SK-N-SH (cell line): Measurements from ENCODE around the gene RD3L. TPM values are rescaled to one million over a fixed set of nuclear protein-coding genes. Genes with fewer than 3 reads are reported as not detected.

ENCODE experiments used
- CTCF ChIA-PET: fragments of 300-600, 350-600 bp; formaldehyde crosslinking; extraction: SDS; loops from one replicate; lab custom pipeline; 2021; lab: Yijun Ruan, JAX
- POLR2A ChIA-PET: fragments of 350-600 bp; sonication (Branson Sonifier 250); formaldehyde crosslinking; extraction: SDS; loops from one replicate; lab custom pipeline; 2020; ENCODE audit warnings: antibody characterized with exemption, inconsistent platforms; lab: Yijun Ruan, JAX
- DNase-seq: peaks from one replicate; pipeline ENCODE4 v3.0.0; 2012
- H2AFZ ChIP-seq: fragments of 200-600 bp; sonication (generic); 2 replicates; pipeline ENCODE4 v1.8.1; 2016; ENCODE audit warnings: antibody characterized with exemption, mild to moderate bottlenecking, low read depth
- H3F3A ChIP-seq: fragments of 200-600 bp; sonication (generic); replicated peaks from 2 replicates; pipeline ENCODE3; 2016; ENCODE audit warnings: antibody characterized with exemption, mild to moderate bottlenecking; ENCODE audit not compliant: insufficient read depth
- H3K27ac ChIP-seq, 2 experiments: fragments of 200-500 bp in 1 of 2; fragments of 200-600 bp in 1 of 2; sonication (Bioruptor generic) in 1 of 2; sonication (generic), shearing (Covaris generic) in 1 of 2; 2 replicates each; pipeline versions ENCODE4 v1.5.1 to v1.6.1; 2014 to 2016; ENCODE audit warnings: low read depth in 2 of 2, inconsistent platforms in 1 of 2, low read length in 1 of 2, mild to moderate bottlenecking in 1 of 2, mixed read lengths in 1 of 2
- H3K27me3 ChIP-seq: fragments of 200-600 bp; sonication (generic), shearing (Covaris generic); 2 replicates; pipeline ENCODE4 v1.6.1; 2016; ENCODE audit warnings: mixed run types; ENCODE audit not compliant: insufficient read depth
- H3K36me3 ChIP-seq, 2 experiments: fragments of 200-500 bp in 1 of 2; fragments of 200-600 bp in 1 of 2; sonication (Bioruptor generic) in 1 of 2; sonication (generic) in 1 of 2; replicated peaks in 1 of 2; 2 replicates each; pipeline versions ENCODE3 to v1.5.1; 2014 to 2016; ENCODE audit warnings: low read length in 1 of 2, mild to moderate bottlenecking in 1 of 2; ENCODE audit not compliant: insufficient read depth in 2 of 2, control insufficient read depth in 1 of 2
- H3K4me1 ChIP-seq, 2 experiments: fragments of 200-500 bp in 1 of 2; fragments of 200-600 bp in 1 of 2; sonication (Bioruptor generic) in 1 of 2; sonication (generic), shearing (Covaris generic) in 1 of 2; 2 replicates each; pipeline versions ENCODE4 v1.5.1 to v1.6.1; 2014 to 2016; ENCODE audit warnings: low read depth in 1 of 2, low read length in 1 of 2, mixed run types in 1 of 2; ENCODE audit not compliant: insufficient read depth in 2 of 2, control insufficient read depth in 1 of 2
- H3K4me2 ChIP-seq: fragments of 200-600 bp; sonication (generic), shearing (Covaris generic); 2 replicates; pipeline ENCODE4 v1.6.1; 2017; ENCODE audit warnings: mixed run types
- H3K4me3 ChIP-seq, 2 experiments: fragments of 200-500 bp in 1 of 2; fragments of 200-600 bp in 1 of 2; sonication (Bioruptor generic) in 1 of 2; sonication (generic), shearing (Covaris generic) in 1 of 2; 2 replicates each; pipeline versions ENCODE4 v1.5.1 to v1.8.1; 2014 to 2016; ENCODE audit warnings: low read depth in 2 of 2, inconsistent platforms in 1 of 2, low read length in 1 of 2, mild to moderate bottlenecking in 1 of 2, mixed read lengths in 1 of 2, moderate library complexity in 1 of 2
- H3K79me2 ChIP-seq: fragments of 200-600 bp; sonication (generic); 2 replicates; pipeline ENCODE4 v1.8.1; 2017; ENCODE audit warnings: mild to moderate bottlenecking; ENCODE audit not compliant: insufficient read depth
- H3K9ac ChIP-seq: fragments of 200-600 bp; sonication (generic); 2 replicates; pipeline ENCODE4 v1.6.1; 2017; ENCODE audit warnings: mixed run types
- H3K9me2 ChIP-seq: fragments of 200-600 bp; sonication (generic); 2 replicates; pipeline ENCODE4 v1.6.1; 2017; ENCODE audit warnings: mixed run types
- H3K9me3 ChIP-seq: fragments of 200-600 bp; sonication (generic); 2 replicates; pipeline ENCODE4 v1.6.1; 2017; ENCODE audit warnings: mixed run types, mild to moderate bottlenecking, moderate library complexity
- H4K20me1 ChIP-seq: fragments of 200-600 bp; sonication (generic); 2 replicates; pipeline ENCODE4 v1.6.1; 2017; ENCODE audit warnings: mild to moderate bottlenecking, mixed run types; ENCODE audit not compliant: insufficient read depth
- CHD2 ChIP-seq: fragments of 150-350 bp; IDR thresholded peaks from 2 replicates; pipeline ENCODE4 v1.6.1; 2018; ENCODE audit warnings: low read length; ENCODE audit not compliant: partially characterized antibody
- ELF1 ChIP-seq: IDR thresholded peaks from 2 replicates; pipeline ENCODE4 v1.4.0; 2012
- EZH2phosphoT487 ChIP-seq: fragments of 200-600 bp; sonication (generic); IDR thresholded peaks from 2 replicates; pipeline ENCODE4 v1.6.1; 2017; ENCODE audit warnings: low read depth, mixed run types, mild to moderate bottlenecking, antibody characterized with exemption, moderate library complexity, borderline replicate concordance
- FOXJ3 ChIP-seq: sonication (generic); formaldehyde crosslinking; IDR thresholded peaks from 2 replicates; pipeline ENCODE4 v1.5.1; 2020; ENCODE audit warnings: mild to moderate bottlenecking, missing genetic modification reagents
- FOXM1 ChIP-seq: IDR thresholded peaks from 2 replicates; pipeline ENCODE4 v1.4.0; 2012; ENCODE audit warnings: low read depth, mild to moderate bottlenecking
- GABPA ChIP-seq: IDR thresholded peaks from 2 replicates; pipeline ENCODE4 v1.4.0; 2012; ENCODE audit warnings: low read depth, mild to moderate bottlenecking
- GATA2 ChIP-seq: sonication (generic); formaldehyde crosslinking; IDR thresholded peaks from 2 replicates; pipeline ENCODE4 v1.5.0; 2020; ENCODE audit warnings: mild to moderate bottlenecking, missing genetic modification reagents
- IRF3 ChIP-seq: fragments of 150-350 bp; IDR thresholded peaks from 2 replicates; pipeline ENCODE4 v1.6.1; 2016; ENCODE audit warnings: mild to moderate bottlenecking, low read depth, low read length
- JUND ChIP-seq: IDR thresholded peaks from 2 replicates; pipeline ENCODE4 v1.4.0; 2012
- MXI1 ChIP-seq: IDR thresholded peaks from 2 replicates; pipeline ENCODE4 v1.6.1; 2012; ENCODE audit warnings: mild to moderate bottlenecking, low read depth, low read length, improper control_type of control experiment
- NRF1 ChIP-seq: IDR thresholded peaks from 2 replicates; pipeline ENCODE4 v1.6.1; 2012; ENCODE audit warnings: low read depth, mild to moderate bottlenecking, low read length
- POLR2AphosphoS5 ChIP-seq: IDR thresholded peaks from 2 replicates; pipeline ENCODE4 v1.6.1; 2012; ENCODE audit warnings: low read depth, low read length
- RAD21 ChIP-seq: IDR thresholded peaks from 2 replicates; pipeline ENCODE4 v1.6.1; 2012; ENCODE audit warnings: mild to moderate bottlenecking, low read length
- RCOR1 ChIP-seq: fragments of 150-350 bp; IDR thresholded peaks from 2 replicates; pipeline ENCODE4 v1.6.1; 2017; ENCODE audit warnings: antibody characterized with exemption, low read length
- RXRA ChIP-seq: IDR thresholded peaks from 2 replicates; pipeline ENCODE4 v1.4.0; 2012; ENCODE audit warnings: low read depth, mild to moderate bottlenecking, borderline replicate concordance
- SIN3A ChIP-seq: IDR thresholded peaks from 2 replicates; pipeline ENCODE4 v1.6.1; 2012; ENCODE audit warnings: low read depth, mild to moderate bottlenecking, low read length, moderate library complexity, borderline replicate concordance
- TCF12 ChIP-seq: IDR thresholded peaks from 2 replicates; pipeline ENCODE4 v1.4.0; 2012
- TEAD4 ChIP-seq: IDR thresholded peaks from 2 replicates; pipeline ENCODE4 v1.4.0; 2012; ENCODE audit warnings: mild to moderate bottlenecking, borderline replicate concordance; ENCODE audit not compliant: insufficient read depth
- YY1 ChIP-seq: IDR thresholded peaks from 2 replicates; pipeline ENCODE4 v1.4.0; 2012; ENCODE audit warnings: low read depth, mild to moderate bottlenecking
- WGBS: methylation state at CpG from one replicate; pipeline ENCODE4 v1.1.6; 2017; ENCODE audit warnings: low lambda C conversion rate; 5-methylcytosine and 5-hydroxymethylcytosine counted together
- polyA plus RNA-seq, 3 experiments: library from polyadenylated mRNA; depleted of rRNA; stranded (reverse); fragments of >200 nt; gene quantifications; 2 replicates each; pipeline ENCODE4 v1.2.3, GENCODE V29; 2012
- TF ChIP-seq, protein P1 (sequence below): IDR thresholded peaks from 2 replicates; pipeline ENCODE4 v1.4.0; 2012; ENCODE audit warnings: low read depth, borderline replicate concordance

The RD3L gene
- polyA plus RNA-seq, 1 of the 3 experiments (the other 2 are of a cell fraction) = not detected

GRCh38 chr14:103894034-103894722, 48.2 kb downstream of the RD3L start:
- H3K4me3 ChIP-seq = no peak overlapping the region
- H4K20me1 ChIP-seq = no peaks in the 10 kb centered on the region
- TF ChIP-seq NRF1 (no peak), FOXM1 (no peak), ELF1 (no peak)
- 81% methylated on average over 10 of the region's 26 CpGs for whole genome bisulfite sequencing
- ChIA-PET CTCF (interaction anchor here (1.3 kb wide), 1 partner anchor 27 kb away, joined by 3 read pairs; a partner anchor contains a TSS), POLR2A (no interaction called here)
- H2AFZ ChIP-seq = no peak overlapping the region
- H3K9me3 ChIP-seq = no peaks in the 10 kb centered on the region
- DNase-seq = peak; percentile 26
- no peak overlapping the region for H3K9ac ChIP-seq
- H3K27me3 ChIP-seq = no peaks in the 10 kb centered on the region
- H3K4me1 ChIP-seq = peaks cover 0 to 9% of the 10 kb centered on the region in 2 experiments; a peak in 1 of 4 replicates
- H3K4me2 ChIP-seq = no peak overlapping the region
- H3K79me2 ChIP-seq = no peaks in the 10 kb centered on the region
- no peaks in the 10 kb centered on the region for H3K36me3 ChIP-seq
- no peaks in the 10 kb centered on the region for H3K9me2 ChIP-seq
- no peak overlapping the region for H3K27ac ChIP-seq
- H3F3A ChIP-seq = no peaks in the 10 kb centered on the region

DNA sequence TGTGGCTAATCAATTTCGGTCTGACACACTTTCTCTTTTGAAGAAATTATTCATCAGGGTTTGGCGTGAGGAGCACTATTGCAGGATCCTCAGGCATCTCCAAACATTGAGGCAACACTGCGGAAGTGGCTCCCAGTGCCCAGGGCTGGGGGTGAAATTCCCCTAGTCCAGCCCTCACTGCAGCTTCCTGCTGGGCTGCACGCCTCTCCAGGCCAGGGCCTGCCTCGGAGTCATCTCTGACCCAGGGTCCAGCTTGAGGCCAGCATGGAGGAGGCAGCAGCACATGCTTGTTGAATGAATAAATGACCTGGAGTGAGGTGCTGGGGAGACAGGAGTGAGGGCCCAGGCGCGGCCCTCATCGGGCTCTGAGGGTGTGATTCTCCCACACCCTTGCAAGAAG, 50.1 kb downstream of the RD3L start:
- Histone ChIP-seq H3K9me2 (no peaks in the 10 kb centered on the region), H3K9ac (no peak overlapping the region), H3K4me2 (no peak overlapping the region), H3K36me3 (no peaks in the 10 kb centered on the region), H3K9me3 (no peaks in the 10 kb centered on the region), H3K4me3 (no peak overlapping the region), H3F3A (no peaks in the 10 kb centered on the region), H3K27me3 (no peaks in the 10 kb centered on the region), H4K20me1 (no peaks in the 10 kb centered on the region), H2AFZ (no peak overlapping the region), H3K4me1 (peaks cover 0 to 9% of the 10 kb centered on the region in 2 experiments; a peak in 1 of 4 replicates), H3K79me2 (no peaks in the 10 kb centered on the region), H3K27ac (no peak overlapping the region)
- ChIA-PET POLR2A (no interaction called here), CTCF (interaction anchor here (1.4 to 2.4 kb wide), 2 partner anchors 11 to 18 kb away, joined by 3 to 5 read pairs; no protein-coding TSS in a partner anchor)
- WGBS = 75% methylated on average over 8 of the region's 8 CpGs
- DNase-seq = no peak
- TF ChIP-seq EZH2phosphoT487 = no peak
- no peak for TF ChIP-seq GABPA
- no peak for TF ChIP-seq IRF3
- no peak for TF ChIP-seq CHD2
- no peak for TF ChIP-seq YY1

DNA sequence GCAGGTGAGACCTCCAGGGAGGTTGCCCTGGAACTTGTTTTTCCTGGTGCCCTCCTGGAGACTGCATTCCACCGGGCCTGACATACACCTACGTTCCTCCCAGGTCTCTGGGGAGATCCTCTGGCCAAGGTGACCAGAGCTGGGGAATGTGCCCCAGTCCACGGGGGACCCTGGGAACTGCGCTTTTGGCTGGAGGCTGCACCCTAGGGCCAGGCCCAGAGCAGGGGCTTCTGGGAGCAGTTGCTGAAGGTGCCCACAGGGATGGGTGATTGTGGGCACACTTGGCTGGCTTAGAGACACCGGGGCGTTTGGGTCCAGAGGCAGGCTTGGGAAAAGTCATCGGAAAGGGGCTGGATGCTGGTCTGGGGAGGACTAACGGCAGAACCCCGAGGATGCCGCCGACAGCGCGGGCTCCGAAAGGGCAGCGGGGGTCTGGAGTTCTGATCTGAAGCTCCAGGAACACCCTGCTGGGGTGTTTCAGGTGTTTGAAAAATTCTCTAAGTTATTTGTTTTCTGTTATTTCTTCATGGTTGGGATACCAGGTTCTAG, 50.6 kb downstream of the RD3L start:
- CTCF ChIA-PET = interaction anchor here (1.4 to 2.4 kb wide), 3 partner anchors 9 to 18 kb away, joined by 3 to 8 read pairs (median 5); no protein-coding TSS in a partner anchor
- TF ChIP-seq IRF3 = no peak
- TF ChIP-seq JUND = no peak
- TF ChIP-seq RAD21 = no peak
- TF ChIP-seq MXI1 = no peak
- TF ChIP-seq POLR2AphosphoS5 = no peak
- no peak for TF ChIP-seq GABPA
- no peak for TF ChIP-seq FOXM1
- no peak for TF ChIP-seq RXRA
- no peak for TF ChIP-seq GATA2 (CRISPR knock-in tag)
- TF ChIP-seq RCOR1 = no peak
- TF ChIP-seq TEAD4 = no peak
- no peak for TF ChIP-seq TCF12
- TF ChIP-seq, protein P1, sequence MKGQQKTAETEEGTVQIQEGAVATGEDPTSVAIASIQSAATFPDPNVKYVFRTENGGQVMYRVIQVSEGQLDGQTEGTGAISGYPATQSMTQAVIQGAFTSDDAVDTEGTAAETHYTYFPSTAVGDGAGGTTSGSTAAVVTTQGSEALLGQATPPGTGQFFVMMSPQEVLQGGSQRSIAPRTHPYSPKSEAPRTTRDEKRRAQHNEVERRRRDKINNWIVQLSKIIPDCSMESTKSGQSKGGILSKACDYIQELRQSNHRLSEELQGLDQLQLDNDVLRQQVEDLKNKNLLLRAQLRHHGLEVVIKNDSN = no peak
- TF ChIP-seq YY1 = no peak
- TF ChIP-seq SIN3A = no peak
- TF ChIP-seq FOXJ3 (CRISPR knock-in tag) = no peak

More for the DNA sequence above, 50.6 kb downstream of the RD3L start:
- POLR2A ChIA-PET = no interaction called here
- Histone ChIP-seq H3K27me3 (no peaks in the 10 kb centered on the region), H3K4me3 (no peak overlapping the region), H3K9me3 (no peaks in the 10 kb centered on the region), H3K9me2 (no peaks in the 10 kb centered on the region), H3K9ac (no peak overlapping the region), H3F3A (no peaks in the 10 kb centered on the region), H2AFZ (no peak overlapping the region), H3K4me1 (peaks cover 0 to 9% of the 10 kb centered on the region in 2 experiments; a peak in 1 of 4 replicates), H4K20me1 (no peaks in the 10 kb centered on the region), H3K36me3 (no peaks in the 10 kb centered on the region), H3K27ac (no peak overlapping the region), H3K79me2 (no peaks in the 10 kb centered on the region), H3K4me2 (no peak overlapping the region)
- peak; percentile 24 for DNase-seq
- WGBS = 97% methylated on average over 11 of the region's 15 CpGs
